ENCODE data around the gene STARD5.

DNA sequence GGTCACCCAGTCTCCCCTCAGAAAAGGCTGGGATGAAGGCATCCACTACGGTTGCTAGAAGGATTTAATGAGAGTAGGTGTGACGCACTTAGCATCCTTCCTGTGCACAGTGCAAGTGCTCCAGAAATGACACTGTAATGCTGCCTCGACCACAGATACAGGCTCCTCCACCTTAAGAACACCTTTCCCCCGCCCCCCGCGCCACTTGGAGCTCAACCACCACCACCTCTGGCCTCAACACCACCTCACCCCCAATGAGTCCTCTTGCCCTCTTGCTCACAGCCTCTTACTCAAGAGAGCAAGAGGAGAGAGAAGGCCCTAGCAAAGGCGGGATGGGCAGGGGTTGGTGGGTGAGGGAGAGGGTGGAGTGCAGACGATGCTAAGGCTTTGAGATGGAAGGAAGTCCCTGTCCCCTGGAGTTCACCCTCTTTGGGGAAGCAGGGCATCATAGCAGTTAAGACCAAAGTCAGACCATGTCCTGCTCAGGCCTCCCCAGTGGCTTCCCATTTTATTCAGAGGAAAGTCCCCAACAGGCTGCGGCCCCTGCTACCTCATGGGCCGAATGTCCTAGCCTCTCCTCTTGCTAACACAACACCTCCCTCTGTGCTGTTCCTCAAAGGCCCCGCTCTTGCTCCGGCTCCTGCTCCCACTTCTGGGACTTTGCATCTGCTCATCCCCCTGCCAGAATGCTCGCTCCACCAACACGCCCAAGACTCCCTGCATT, 8.3 kb downstream of the STARD5 start:
- TF ChIP-seq, protein P1, sequence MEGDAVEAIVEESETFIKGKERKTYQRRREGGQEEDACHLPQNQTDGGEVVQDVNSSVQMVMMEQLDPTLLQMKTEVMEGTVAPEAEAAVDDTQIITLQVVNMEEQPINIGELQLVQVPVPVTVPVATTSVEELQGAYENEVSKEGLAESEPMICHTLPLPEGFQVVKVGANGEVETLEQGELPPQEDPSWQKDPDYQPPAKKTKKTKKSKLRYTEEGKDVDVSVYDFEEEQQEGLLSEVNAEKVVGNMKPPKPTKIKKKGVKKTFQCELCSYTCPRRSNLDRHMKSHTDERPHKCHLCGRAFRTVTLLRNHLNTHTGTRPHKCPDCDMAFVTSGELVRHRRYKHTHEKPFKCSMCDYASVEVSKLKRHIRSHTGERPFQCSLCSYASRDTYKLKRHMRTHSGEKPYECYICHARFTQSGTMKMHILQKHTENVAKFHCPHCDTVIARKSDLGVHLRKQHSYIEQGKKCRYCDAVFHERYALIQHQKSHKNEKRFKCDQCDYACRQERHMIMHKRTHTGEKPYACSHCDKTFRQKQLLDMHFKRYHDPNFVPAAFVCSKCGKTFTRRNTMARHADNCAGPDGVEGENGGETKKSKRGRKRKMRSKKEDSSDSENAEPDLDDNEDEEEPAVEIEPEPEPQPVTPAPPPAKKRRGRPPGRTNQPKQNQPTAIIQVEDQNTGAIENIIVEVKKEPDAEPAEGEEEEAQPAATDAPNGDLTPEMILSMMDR (IDR thresholded peaks at IDR 0.05), result no peak
- TF ChIP-seq POLR2A (IDR thresholded peaks at IDR 0.05), result no peak
